ENCODE results near the gene GAN.

DNA sequence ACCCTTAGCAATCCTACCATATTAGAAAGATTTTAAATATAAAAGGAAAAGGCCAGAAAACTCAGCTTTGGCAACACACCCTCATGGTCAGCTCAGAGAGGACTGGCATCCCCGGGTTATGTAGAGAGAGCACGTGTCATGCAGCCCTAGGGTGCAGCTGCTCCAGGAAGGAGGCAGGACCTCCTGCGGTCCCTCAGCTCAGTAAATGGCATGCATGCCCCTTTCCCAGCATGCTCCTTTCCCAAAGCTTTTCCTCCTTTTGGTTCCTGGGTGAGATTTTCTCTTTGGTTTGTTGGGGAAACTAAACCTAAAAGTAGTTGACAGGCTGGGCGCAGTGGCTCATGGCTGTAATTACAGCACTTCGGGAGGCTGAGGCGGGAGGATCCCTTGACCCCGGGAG is 3.9 kb downstream of the GAN start:
- TF ChIP-seq TAF1 (IDR thresholded peaks at IDR 0.05; ENCODE audit: borderline replicate concordance, insufficient read depth, low read length): no peak
- no peak for TF ChIP-seq POLR2AphosphoS5 (IDR thresholded peaks at IDR 0.05; ENCODE audit: low read depth, low read length)
